Liver (tissue), 3 donors: ENCODE data around the gene CACNA1C.

Source experiments
- EGR1 ChIP-seq, 2 donors: IDR thresholded peaks; 2 replicates each; pipeline ENCODE4 v1.6.1; 2016 to 2018; ENCODE audit warnings: antibody characterized with exemption in 2 of 2, low read depth in 2 of 2
- FOXA1 ChIP-seq: IDR thresholded peaks from 2 replicates; pipeline ENCODE4 v1.6.1; 2016; ENCODE audit warnings: antibody characterized with exemption
- FOXA2 ChIP-seq: IDR thresholded peaks from 2 replicates; pipeline ENCODE4 v1.6.1; 2016; ENCODE audit warnings: antibody characterized with exemption
- GABPA ChIP-seq, 2 donors: IDR thresholded peaks in 1 of 2; conservative IDR thresholded peaks in 1 of 2; 2 replicates each; pipeline ENCODE4 v1.6.1; 2016; ENCODE audit warnings: antibody characterized with exemption in 2 of 2, mild to moderate bottlenecking in 1 of 2, moderate library complexity in 1 of 2
- HNF4G ChIP-seq: IDR thresholded peaks from 2 replicates; pipeline ENCODE4 v1.6.1; 2016; ENCODE audit warnings: antibody characterized with exemption
- NR2F2 ChIP-seq: IDR thresholded peaks from 2 replicates; pipeline ENCODE4 v1.6.1; 2016; ENCODE audit warnings: antibody characterized with exemption
- RAD21 ChIP-seq, 2 donors: IDR thresholded peaks; 2 replicates each; pipeline ENCODE4 v1.6.1; 2016; ENCODE audit warnings: antibody characterized with exemption in 2 of 2, mild to moderate bottlenecking in 2 of 2
- SP1 ChIP-seq: IDR thresholded peaks from 2 replicates; pipeline ENCODE4 v1.6.1; 2018; ENCODE audit warnings: antibody characterized with exemption, mild to moderate bottlenecking
- TAF1 ChIP-seq: conservative IDR thresholded peaks from 2 replicates; pipeline ENCODE4 v1.6.1; 2016; ENCODE audit warnings: antibody characterized with exemption, mild to moderate bottlenecking
- YY1 ChIP-seq: IDR thresholded peaks from 2 replicates; pipeline ENCODE4 v1.6.1; 2016; ENCODE audit warnings: antibody characterized with exemption, mild to moderate bottlenecking
- TF ChIP-seq, protein P1 (sequence below): fragments of 150-350 bp; IDR thresholded peaks from 2 replicates; pipeline ENCODE4 v1.5.1; 2017; ENCODE audit warnings: improper control_type of control experiment, low read depth, low read length; ENCODE audit not compliant: missing input control
- TF ChIP-seq, protein P2 (sequence below): IDR thresholded peaks from 2 replicates; pipeline ENCODE4 v1.6.1; 2016; ENCODE audit warnings: antibody characterized with exemption
- TF ChIP-seq, protein P3 (sequence below): IDR thresholded peaks from 2 replicates; pipeline ENCODE4 v1.6.1; 2016; ENCODE audit warnings: antibody characterized with exemption
- TF ChIP-seq, protein P4 (sequence below): IDR thresholded peaks from 2 replicates; pipeline ENCODE4 v1.6.1; 2016; ENCODE audit warnings: antibody characterized with exemption, mild to moderate bottlenecking
- donor health status: healthy.
- donor health status: healthy.

DNA sequence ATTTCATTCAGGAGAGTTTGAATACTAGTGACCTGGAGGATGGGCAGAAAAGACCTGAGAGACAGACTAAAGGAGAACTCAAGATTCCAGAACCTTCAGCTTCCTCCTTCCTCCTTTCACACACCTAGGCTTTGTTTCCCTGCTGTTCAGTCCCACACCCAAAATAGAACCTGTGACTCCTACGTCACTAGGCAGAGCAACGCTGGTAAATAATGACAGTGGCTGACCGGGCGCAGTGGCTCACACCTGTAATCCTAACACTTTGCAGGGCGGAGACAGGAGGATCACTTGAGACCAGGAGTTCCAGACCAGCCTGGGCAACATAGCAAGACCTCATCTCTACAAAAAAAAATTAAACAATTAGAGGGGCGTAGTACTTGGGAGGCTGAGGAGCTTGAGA, 575.6 kb downstream of the CACNA1C start:
- TF ChIP-seq, protein P1, sequence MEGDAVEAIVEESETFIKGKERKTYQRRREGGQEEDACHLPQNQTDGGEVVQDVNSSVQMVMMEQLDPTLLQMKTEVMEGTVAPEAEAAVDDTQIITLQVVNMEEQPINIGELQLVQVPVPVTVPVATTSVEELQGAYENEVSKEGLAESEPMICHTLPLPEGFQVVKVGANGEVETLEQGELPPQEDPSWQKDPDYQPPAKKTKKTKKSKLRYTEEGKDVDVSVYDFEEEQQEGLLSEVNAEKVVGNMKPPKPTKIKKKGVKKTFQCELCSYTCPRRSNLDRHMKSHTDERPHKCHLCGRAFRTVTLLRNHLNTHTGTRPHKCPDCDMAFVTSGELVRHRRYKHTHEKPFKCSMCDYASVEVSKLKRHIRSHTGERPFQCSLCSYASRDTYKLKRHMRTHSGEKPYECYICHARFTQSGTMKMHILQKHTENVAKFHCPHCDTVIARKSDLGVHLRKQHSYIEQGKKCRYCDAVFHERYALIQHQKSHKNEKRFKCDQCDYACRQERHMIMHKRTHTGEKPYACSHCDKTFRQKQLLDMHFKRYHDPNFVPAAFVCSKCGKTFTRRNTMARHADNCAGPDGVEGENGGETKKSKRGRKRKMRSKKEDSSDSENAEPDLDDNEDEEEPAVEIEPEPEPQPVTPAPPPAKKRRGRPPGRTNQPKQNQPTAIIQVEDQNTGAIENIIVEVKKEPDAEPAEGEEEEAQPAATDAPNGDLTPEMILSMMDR = no peak
- TF ChIP-seq NR2F2 (no peak), RAD21 (IDR thresholded peaks at IDR 0.05) (no peak), FOXA2 (no peak), EGR1 (IDR thresholded peaks at IDR 0.05; ENCODE audit: low read depth in 2 of 2) (no peak), TAF1 (no peak), SP1 (no peak), YY1 (no peak), GABPA (IDR thresholded peaks at IDR 0.05 in 1 of 2, conservative IDR thresholded peaks at IDR 0.05 in 1 of 2) (no peak), FOXA1 (no peak), HNF4G (no peak)
- TF ChIP-seq, protein P2, sequence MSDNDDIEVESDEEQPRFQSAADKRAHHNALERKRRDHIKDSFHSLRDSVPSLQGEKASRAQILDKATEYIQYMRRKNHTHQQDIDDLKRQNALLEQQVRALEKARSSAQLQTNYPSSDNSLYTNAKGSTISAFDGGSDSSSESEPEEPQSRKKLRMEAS = no peak
- TF ChIP-seq, protein P3, sequence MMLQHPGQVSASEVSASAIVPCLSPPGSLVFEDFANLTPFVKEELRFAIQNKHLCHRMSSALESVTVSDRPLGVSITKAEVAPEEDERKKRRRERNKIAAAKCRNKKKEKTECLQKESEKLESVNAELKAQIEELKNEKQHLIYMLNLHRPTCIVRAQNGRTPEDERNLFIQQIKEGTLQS = no peak
- TF ChIP-seq, protein P4, sequence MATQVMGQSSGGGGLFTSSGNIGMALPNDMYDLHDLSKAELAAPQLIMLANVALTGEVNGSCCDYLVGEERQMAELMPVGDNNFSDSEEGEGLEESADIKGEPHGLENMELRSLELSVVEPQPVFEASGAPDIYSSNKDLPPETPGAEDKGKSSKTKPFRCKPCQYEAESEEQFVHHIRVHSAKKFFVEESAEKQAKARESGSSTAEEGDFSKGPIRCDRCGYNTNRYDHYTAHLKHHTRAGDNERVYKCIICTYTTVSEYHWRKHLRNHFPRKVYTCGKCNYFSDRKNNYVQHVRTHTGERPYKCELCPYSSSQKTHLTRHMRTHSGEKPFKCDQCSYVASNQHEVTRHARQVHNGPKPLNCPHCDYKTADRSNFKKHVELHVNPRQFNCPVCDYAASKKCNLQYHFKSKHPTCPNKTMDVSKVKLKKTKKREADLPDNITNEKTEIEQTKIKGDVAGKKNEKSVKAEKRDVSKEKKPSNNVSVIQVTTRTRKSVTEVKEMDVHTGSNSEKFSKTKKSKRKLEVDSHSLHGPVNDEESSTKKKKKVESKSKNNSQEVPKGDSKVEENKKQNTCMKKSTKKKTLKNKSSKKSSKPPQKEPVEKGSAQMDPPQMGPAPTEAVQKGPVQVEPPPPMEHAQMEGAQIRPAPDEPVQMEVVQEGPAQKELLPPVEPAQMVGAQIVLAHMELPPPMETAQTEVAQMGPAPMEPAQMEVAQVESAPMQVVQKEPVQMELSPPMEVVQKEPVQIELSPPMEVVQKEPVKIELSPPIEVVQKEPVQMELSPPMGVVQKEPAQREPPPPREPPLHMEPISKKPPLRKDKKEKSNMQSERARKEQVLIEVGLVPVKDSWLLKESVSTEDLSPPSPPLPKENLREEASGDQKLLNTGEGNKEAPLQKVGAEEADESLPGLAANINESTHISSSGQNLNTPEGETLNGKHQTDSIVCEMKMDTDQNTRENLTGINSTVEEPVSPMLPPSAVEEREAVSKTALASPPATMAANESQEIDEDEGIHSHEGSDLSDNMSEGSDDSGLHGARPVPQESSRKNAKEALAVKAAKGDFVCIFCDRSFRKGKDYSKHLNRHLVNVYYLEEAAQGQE = no peak
